ENCODE results near the gene ZFP92.

DNA sequence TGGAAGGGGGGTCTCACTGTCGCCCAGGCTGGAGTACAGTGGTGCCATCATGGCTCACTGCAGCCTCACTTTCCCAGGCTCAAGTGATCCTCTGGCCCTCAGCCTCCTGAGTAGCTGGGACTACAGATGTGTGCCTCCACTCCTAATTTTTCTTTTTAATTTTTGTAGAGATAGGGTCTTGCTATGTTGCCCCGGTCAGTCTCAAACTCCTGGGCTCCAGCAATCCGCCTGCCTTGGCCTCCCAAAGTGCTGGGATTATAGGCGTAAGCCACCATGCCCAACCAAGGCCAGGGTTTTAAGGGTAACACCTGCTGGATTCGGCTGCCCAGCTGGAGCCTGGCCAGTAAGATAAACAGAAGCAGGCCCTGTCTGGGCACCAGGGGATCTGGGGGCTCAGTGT is 31.2 kb downstream of the ZFP92 start:
- TF ChIP-seq, protein P1, sequence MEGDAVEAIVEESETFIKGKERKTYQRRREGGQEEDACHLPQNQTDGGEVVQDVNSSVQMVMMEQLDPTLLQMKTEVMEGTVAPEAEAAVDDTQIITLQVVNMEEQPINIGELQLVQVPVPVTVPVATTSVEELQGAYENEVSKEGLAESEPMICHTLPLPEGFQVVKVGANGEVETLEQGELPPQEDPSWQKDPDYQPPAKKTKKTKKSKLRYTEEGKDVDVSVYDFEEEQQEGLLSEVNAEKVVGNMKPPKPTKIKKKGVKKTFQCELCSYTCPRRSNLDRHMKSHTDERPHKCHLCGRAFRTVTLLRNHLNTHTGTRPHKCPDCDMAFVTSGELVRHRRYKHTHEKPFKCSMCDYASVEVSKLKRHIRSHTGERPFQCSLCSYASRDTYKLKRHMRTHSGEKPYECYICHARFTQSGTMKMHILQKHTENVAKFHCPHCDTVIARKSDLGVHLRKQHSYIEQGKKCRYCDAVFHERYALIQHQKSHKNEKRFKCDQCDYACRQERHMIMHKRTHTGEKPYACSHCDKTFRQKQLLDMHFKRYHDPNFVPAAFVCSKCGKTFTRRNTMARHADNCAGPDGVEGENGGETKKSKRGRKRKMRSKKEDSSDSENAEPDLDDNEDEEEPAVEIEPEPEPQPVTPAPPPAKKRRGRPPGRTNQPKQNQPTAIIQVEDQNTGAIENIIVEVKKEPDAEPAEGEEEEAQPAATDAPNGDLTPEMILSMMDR (IDR thresholded peaks at IDR 0.05): no peak
- TF ChIP-seq POLR2A (IDR thresholded peaks at IDR 0.05): no peak

Measured in lower leg skin (tissue), 3 donors.